Uterus (tissue), 2 donors: ENCODE measurements around the gene ASTN2.

ENCODE experiments used
- POLR2A ChIP-seq, 2 donors: fragments of 450-650 bp; IDR thresholded peaks; one replicate each; pipeline ENCODE4 v1.6.1; 2016; ENCODE audit warnings: antibody characterized with exemption in 2 of 2, mild to moderate bottlenecking in 1 of 2, moderate library complexity in 1 of 2
- TF ChIP-seq, protein P1 (sequence below), 4 experiments: fragments of 200-600 bp in 2 of 4; fragments of 450-650 bp in 2 of 4; sonication (generic) in 2 of 4; IDR thresholded peaks; one replicate each; pipeline ENCODE4 v1.5.1; 2016 to 2019; ENCODE audit warnings: antibody characterized with exemption in 4 of 4, mild to moderate bottlenecking in 2 of 4, moderate library complexity in 1 of 4

DNA sequence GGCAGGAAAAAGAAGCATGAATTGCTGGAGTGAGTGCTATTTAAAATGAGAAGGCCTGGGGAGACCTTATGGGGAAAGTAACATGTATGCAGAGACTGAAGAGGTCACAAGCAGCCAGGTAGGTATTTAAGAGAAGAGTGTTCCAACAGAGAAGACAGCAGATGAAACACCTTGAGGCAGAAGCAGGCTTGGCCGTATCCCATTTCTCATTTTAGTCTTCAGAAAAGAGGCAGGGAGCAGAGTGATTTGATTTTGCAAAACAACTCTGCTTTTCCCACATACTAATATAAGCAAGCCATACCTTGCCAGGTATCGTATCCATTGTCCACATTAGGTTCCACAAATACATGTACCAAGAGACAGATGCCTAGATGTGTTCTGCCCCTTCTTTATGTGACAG lies 244.3 kb downstream of the ASTN2 start:
- TF ChIP-seq, protein P1, sequence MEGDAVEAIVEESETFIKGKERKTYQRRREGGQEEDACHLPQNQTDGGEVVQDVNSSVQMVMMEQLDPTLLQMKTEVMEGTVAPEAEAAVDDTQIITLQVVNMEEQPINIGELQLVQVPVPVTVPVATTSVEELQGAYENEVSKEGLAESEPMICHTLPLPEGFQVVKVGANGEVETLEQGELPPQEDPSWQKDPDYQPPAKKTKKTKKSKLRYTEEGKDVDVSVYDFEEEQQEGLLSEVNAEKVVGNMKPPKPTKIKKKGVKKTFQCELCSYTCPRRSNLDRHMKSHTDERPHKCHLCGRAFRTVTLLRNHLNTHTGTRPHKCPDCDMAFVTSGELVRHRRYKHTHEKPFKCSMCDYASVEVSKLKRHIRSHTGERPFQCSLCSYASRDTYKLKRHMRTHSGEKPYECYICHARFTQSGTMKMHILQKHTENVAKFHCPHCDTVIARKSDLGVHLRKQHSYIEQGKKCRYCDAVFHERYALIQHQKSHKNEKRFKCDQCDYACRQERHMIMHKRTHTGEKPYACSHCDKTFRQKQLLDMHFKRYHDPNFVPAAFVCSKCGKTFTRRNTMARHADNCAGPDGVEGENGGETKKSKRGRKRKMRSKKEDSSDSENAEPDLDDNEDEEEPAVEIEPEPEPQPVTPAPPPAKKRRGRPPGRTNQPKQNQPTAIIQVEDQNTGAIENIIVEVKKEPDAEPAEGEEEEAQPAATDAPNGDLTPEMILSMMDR (IDR thresholded peaks at IDR 0.05) = no peak
- TF ChIP-seq POLR2A (IDR thresholded peaks at IDR 0.05) = no peak
